HG03097 (cell line): ENCODE results near the gene FAAP100.
A peak's percentile ranks its signal among the peaks of the same experiment; 100 is the strongest.

Experiments
- ATAC-seq: cut with Tn5 transposase; IDR thresholded peaks from one replicate; pipeline ENCODE4 v1.9.1; 2021; ENCODE audit not compliant: unreplicated experiment, low FRiP score

Gene FAAP100

DNA sequence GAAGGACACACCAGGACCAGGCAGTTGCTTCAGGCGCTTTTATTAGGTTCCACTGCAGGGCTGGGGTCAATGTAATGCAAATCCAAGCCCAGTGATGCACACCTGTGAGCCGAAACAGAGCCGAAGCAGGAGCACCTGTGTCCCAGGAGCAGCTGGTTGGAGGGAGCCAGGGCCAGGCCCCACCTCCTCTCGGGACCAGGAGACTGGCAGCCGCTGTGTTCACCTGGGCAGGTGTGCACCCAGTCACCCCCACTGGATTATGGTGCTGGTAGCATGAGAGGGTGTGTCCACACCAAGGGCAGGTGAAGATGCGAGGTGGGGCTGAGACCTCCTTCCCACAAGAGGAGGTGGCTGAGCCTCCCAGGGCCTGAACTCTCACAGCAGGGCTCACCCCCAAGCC lies 4.7 kb upstream of the FAAP100 start:
- no peak for ATAC-seq

GRCh38 chr17:81556175-81556691 lies 4.1 kb upstream of the FAAP100 start:
- no peak for ATAC-seq

DNA sequence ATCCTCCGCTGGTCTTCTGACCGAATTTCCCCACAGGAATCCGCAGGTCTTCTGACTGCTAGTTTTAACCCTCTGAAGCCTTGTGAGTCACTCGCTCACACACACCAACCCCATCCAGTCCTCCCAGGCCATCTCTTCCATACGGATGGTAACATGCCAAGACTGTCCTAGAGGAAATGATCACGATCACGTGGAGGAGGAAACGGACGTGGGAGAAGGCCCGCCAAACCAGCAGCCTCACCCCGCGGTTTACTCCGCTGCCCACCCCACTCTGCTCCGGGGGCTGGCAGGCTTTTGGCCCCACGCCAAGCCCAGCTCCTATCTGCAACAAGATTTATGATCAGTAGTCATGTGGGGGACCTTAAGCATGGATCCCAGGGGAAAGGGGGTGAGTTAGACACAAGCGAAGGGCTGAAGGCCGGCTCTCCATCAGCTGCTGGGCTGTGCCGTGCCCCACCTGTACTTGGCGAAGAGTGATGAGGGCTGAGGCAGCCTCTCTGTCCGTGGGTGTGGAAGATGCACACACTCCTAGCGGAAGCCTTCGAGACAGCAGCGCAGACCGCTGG lies 1.5 kb upstream of the FAAP100 start:
- ATAC-seq: no peak

- ATAC-seq: peak; percentile 30
These were observed 964 bp upstream of the FAAP100 start for GRCh38 chr17:81553018-81553615.

DNA sequence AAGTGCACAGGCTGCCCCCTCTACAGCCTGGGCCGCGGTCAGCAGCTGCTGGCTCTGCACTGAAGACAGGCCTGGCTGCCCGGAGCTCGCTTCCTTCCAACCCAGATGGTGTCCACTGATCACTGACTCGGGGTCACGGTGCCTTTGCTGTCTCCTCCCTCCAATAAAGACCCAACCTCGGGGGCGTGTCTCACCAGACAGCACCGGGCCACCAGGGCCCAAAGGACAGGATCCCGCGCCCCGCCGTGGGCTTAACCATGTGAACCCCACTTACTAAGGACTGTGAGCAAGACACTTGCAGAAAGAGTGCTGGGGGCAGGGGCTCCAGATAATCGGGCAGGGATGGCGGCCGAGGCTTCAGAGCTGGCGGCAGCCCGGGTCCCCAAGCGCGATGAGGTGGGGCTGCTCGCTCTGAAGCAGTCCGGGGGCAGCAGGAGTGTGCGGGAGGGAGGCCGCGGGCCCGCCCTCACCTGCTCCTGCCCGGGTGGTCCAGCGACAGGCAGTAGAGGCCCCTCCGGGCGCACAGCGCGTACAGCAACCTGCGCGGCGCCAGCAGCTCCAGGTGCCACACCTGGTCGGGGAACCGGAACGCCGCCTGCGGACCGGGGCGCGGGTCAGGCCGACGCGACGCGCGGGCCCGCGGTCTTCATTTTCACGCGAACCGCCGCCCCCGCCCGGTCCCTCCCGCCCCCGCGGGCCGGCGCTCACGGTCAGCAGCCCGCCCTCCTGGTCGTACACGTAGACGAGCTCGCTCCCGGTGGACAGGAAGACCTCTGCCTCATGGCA lies 502 bp downstream of the FAAP100 start:
- peak; percentile 4 for ATAC-seq

DNA sequence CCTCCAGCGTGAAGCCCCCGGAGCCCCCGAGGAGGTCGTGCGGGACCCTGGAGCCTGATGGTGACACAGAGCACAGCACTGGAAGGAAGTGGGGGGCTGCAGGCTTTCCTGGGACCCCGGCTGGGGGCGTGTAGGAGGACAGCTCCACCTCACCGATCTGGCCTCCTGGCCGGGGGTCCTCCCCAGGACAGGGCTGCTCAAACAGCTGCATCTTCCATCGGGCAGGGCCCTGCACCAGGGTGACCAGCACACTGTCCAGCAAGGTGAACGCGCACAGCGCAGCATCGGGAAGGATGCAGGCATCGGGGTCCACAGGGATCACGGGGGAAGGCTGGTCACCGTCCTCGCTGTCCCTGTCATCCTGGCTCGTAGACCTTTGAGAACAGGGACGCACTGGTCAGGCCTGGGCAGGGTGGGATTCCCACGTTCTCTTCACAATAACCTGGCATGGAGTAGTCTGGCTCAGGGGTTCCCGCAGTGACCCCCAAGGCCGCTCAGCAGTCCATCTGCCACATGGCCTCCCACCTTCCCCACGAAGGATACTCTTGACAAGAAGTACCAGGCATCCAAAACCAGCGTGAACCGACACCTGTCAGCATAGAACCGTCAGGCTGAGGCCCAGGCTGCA lies 1.2 kb downstream of the FAAP100 start:
- ATAC-seq: no peak

GRCh38 chr17:81550285-81550684 lies 1.9 kb downstream of the FAAP100 start:
- ATAC-seq: no peak

- no peak for ATAC-seq
These were observed 2.3 kb downstream of the FAAP100 start for GRCh38 chr17:81549826-81550225.

DNA sequence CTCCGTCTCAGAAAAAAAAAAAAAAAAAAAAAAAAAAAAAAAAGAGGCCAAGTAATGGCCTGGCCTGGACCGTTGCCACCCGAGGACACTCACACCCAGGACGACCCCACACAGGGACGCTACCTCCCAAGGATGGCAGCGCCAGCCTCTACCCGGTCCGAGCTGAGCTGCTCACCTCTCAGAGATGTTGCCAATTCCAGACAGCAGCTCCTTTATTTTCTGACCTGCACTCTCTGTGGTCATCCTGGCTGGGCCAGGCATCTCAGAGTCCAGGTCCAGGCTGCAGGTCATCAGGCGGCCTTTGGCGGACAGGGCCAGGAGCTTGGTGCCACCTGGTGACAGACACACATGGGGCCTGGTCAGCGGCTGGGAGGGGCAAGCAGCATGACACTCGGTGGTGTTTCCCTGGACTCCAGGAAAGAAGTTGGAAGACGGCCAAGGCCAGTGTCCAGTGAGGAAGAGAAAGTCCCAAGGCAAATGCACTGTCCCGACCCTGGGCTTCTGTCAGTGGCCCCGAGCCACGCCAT lies 3.1 kb downstream of the FAAP100 start:
- no peak for ATAC-seq

DNA sequence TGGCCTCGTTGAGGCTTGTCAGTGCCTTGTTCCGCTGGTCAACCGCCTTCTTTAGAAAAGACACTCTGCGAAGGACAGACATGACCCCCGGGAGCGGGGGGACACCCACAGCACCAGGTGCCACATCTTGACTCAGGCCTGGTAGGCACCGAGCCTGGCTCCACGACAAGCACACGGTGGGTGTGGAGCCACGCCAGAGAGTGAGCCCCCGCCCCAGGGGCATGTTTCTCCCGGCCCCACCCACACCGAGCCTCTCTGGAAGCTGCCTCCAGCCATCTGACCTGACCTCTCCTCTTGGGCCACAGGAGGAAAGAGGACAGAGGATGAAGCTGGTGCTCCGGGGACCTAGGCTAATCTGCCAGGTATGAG lies 4.6 kb downstream of the FAAP100 start:
- ATAC-seq: no peak

GRCh38 chr17:81546906-81547613 lies 5.1 kb downstream of the FAAP100 start:
- ATAC-seq: no peak

DNA sequence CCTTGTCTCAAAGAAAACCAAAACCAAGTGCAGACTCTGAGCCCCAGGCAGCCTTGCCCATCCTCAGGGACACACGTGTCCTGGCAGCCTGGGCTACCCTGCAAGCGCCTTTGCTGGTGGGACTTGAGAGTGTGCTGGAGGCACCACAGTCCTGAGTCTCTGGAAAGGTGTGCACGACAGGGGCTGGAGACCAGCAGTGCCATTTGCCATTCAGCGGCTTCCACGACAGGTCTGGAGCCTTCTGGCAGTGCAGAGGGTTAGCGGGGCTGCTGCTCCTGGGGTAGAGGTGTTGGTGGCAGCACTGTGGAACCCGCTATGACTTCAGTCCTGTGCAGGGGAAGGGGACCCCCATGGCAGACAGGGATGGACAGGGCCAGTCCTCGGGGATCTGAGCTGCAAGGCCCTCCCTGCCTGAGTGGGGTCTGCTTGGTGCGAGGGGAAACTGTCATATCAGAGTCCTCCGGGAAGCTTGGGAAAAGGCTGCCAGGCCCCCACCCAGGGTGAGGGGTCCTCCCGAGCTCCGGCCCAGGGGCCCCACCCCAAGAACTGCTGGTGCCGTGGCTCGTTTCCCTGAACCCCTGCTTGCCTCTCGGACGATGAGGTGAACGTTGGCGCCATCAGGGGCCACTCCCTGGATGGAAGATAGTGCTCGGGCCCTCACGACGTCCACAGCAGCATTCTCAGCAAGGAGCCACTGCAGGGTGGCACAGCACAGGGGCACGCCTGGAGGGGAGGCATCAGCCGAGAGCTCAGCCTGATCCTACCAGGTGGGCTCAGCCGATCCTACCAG lies 6.8 kb downstream of the FAAP100 start:
- ATAC-seq: no peak

DNA sequence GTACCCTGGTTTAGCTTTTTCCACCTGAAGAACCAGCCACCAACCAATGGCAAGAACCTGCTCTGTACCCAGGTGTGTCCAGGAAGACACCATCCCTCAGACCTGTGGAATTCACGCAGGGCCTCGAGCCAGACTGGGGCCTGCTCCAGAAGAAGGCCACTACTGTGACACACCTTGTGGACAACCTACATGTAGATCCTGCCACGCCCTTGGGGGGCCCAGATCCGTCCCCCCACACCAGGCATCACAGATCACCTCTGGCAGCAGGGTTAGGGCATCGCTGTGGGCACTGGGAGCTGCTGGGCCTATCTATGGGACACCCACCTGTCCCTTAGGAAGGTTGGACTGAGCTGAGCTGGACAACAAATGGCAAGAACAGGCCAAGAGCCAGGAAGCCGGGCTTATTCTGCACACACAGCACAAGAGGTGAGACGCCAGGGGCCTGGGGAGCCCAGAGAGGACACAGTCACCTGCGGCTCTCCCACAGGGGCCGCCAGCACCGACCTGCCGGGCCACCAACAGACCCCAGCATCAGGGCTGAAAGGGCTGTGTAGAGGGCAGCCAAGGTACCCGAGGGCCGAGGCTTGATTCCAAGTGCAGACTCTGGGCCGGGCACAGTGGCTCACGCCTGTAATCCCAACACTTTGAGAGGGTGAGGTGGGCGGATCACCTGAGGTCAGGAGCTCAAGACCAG lies 7.7 kb downstream of the FAAP100 start:
- no peak for ATAC-seq

- ATAC-seq: no peak
These were observed 8.4 kb downstream of the FAAP100 start for GRCh38 chr17:81543756-81544155.

DNA sequence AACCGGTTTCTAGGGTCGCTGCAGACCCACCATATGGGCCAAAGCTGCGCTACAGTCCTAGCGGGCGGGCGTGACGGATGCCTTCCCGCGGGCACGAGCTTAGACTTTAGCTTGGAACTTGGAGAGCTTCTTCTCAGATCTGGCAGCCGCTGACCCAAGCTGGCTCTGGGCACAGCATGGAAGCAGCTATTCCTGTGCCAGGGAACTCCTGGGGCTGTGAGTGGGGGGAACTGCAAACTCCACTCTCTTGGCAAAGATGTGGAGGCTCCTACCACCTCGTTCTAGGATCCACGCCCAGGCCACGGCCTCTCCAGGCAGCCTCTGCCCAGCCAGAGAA lies 8.8 kb downstream of the FAAP100 start:
- ATAC-seq: no peak

DNA sequence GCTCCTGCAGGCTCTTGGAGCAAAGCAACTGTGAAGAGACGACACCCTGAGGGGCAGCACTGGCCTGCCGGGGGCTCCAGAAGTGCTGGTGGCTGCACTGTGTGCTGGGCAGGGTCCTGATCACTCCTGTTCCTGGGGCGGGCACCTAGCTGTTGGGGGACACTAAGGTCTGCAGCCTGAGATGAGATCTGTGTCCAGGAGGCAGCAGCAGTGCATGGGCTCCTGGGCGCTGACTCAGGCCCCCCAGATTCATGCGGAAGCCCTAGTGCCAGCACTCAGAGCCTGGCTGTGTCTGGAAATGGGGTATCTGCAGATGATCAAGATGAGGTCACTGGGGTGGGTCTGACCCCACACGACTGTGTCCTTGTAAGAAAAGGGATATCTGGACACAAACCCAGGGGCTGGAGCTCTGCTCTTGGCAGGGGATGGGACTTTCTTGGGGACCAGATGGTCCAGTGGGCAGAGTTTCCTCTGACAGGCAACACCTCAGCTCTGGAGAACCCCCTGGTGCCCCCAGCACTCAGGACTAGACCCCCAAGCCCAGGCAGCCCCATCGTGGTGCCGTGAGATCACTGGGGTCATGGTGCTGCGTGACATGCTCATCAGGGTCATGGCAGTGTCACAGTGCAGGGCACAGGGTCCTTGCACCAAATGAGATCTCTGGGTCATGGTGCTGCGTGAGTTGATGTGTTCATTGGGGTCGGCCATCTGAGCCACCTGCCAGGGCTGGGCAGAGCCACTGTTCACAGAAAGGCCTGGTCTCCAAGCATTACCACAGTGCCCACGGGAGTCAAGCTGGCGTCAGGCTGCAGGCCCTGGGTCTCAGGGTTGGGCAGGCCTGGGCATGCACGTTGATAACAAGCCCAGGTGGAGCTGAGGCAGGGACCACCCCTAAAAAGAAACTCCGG lies 9.5 kb downstream of the FAAP100 start:
- no peak for ATAC-seq

GRCh38 chr17:81541123-81541522 lies 11.0 kb downstream of the FAAP100 start:
- no peak for ATAC-seq

DNA sequence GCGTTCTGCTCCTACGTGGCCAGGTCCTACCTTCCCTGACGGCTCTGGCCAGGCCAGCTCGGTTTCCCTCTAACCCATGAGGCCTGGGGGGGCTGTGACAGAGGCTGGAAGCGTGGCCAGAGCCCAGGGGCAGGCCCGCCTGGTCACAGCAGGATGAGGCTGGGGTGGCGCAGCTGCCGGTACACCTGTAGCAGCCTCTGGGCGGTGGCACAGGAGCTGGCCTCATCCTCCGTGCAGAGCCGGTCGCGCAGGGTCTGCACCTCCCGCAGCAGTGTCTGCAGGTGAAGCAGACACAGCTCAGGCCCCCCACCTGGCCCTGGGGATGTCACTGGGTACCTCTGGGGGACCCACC lies 11.5 kb downstream of the FAAP100 start:
- ATAC-seq: no peak
